GM04503 (cell line): ENCODE results near the gene PEX14.

Source experiments
- DNase-seq: peaks from one replicate; pipeline ENCODE4 v3.0.0-alpha.2; 2012; ENCODE audit warnings: low read depth

The PEX14 gene

GRCh38 chr1:10549904-10550664 lies 75.3 kb downstream of the PEX14 start:
- no peak for DNase-seq

DNA sequence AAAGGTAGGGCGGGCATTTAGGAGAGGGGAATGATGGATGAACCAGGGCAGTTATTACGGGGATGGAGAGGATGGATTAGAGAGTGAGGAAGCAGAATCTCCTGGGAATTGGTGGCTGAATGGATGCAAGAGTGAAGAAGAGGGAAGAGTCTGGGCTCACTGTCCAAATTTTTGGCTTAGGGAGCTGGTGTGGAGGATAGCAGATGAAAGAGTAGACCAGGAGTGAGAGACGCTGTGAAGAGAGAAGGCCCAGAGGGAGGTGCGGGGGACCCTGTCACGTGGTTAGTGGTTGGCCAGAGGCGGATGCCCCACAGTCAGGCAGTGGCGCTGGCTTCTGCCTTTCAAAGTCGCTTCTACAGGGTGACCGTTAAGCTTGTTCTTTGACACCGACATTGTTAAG lies 78.4 kb downstream of the PEX14 start:
- DNase-seq: no peak

DNA sequence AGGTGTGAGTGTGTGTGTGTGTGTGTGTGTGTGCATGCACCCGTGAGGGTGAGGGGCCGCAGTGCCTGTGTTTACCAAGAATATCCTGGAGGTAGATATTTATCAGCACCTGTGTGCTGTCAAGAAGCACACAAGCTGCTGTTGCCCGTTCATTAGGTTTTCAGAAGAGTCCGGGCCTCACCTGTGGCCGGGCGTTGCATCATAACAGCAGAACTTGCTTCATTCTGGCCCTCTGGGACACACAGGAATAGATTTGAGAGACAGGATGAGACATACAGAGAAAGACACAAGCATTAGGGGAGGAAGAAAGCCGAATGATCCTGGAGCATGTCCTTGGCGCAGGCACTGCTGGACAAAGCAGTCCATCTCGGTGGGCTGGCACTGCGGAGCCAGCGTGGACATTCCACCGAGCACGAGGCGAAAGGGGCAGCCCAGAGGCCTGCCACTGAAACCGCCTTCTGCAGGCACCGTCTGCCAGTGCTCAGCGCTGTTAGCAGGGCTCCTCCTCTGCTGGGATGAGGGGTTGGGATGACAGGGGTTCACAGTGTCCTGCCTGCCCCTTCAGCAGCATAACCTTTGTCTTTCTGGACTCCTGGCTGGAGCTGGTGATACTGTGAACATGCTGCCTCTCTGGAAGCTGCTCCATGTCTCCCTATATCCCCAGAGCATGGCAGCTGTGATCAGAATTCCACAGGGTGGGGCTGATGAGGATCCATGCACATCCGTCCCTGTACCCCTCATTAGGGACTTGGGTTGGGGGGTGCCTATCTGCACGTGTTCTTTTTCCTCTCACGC lies 81.1 kb downstream of the PEX14 start:
- DNase-seq: no peak

DNA sequence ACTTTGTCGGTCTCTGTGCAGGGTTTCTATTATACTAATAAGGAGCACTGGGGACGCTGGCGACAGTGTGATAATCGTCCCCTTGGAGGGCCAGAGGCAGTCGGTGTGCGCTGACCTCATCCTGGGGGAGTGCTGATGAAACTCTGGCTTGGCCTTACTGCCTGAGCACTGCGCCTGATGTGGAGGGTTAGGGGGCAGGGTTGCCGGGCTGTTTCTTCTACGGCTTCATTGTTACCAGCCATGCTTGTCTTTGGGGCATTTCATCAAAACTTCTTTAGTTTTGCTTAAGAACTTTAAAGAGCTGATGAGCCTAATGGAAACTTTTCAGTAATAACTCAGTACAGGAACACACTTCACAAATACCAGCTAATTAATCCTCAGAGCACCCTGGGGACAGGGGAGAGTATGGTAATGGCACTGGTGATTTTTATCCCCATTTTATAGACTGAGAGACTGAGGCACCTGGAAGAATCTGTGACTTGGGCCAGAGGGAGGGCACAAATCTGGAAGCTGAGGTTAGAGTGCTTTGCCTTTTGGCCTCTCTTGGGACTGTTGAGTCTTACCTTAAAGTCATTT lies 81.8 kb downstream of the PEX14 start:
- no peak for DNase-seq

DNA sequence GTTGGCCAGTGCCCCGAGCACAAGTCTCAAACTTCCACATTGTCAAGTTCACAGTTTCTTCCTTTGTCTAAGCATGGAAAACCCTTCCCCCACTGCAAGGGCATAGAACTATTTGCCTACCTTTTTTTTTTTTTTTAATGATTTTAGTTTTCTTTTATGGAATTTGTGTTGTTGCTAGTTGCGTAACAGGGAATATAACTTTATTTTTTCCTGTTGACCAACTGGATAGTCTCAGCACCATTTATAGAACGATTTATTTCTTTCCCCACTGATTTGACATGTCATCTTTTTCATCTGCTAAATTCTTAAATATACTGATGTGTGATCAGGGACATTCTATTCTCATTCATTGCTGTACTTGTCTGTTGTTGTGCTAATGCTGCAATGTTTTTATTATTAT lies 83.0 kb downstream of the PEX14 start:
- DNase-seq: no peak

GRCh38 chr1:10559386-10559785 lies 84.6 kb downstream of the PEX14 start:
- DNase-seq: no peak

DNA sequence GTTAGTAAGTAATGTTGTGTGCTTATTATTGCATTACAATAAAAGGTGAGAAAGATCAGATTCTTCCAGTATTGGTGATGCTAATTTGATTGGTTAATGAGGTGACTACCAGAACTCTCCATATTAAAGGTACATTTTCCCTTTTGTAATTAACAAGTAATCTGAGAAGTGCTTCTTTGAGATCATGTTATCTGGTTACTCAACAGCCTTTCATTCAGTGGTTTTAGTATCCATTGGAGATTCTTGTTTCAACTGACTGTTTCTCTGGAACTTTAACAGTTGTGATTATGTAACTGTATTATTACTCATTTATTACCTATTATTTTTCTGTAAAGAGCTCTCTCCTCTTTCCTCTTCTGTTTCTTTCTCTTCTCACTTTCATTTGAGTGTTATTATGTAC lies 86.7 kb downstream of the PEX14 start:
- DNase-seq: peak; percentile 21

- DNase-seq: no peak
Measured at GRCh38 chr1:10561955-10562354, 87.2 kb downstream of the PEX14 start.

GRCh38 chr1:10564063-10564462 lies 89.3 kb downstream of the PEX14 start:
- DNase-seq: no peak

DNA sequence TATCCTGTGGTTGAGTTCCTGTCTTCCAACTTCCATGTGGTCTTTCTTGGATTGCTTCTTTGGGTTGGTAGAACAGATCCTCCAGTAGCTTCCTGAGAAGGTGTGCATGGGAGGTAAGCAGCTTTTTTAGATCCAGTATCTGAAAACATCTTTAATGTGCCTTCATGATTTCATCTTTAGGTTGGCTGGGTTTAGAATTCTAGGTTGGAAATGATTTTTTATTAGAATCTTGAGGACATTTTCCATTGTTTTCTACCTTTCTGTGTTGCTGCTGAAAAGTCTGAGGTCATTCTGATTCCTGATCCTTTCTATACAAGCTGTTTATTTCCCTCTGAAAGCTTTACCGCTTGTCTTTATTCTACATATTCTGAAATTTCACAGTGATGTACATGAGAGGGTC lies 94.8 kb downstream of the PEX14 start:
- DNase-seq: no peak

GRCh38 chr1:10575616-10576015 lies 100.9 kb downstream of the PEX14 start:
- peak; percentile 49 for DNase-seq

GRCh38 chr1:10578070-10578469 lies 103.3 kb downstream of the PEX14 start:
- DNase-seq: no peak

DNA sequence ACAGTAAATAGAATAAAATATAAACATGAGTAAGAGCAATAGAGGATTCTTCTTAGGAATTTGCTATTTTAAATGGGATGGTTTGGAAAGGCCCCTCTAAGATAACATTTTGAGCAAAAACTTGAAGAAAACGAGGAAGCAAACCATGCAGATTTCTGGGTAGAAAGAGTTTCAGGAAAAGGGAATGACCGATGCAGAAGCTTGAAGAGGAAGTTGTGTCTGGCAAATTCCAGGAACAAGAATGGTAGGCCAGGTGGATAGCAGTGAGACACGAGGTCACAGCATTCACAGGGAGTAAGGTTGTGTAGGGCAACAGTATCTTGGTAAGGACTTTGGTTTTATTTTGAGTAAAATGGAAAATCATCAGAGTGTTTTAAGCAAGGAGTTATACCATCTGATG lies 108.9 kb downstream of the PEX14 start:
- DNase-seq: no peak

DNA sequence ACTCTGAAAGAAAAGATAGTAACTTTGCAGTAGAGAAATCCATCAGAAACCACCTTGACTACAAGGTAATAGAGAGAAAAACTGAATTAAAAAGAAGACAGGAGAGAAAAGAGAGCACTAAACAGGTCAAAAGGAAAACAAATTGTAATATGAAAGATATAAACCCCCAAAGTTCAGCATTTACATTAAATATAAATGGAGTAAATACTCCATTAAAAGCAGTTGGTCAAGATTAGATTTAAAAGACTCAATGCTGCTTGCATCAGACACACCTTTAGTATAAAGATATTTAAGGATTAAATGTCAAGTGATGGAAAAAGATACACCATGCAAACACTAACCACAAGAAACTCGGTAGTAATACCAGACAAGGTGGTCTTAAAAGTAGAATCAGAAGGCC lies 110.5 kb downstream of the PEX14 start:
- no peak for DNase-seq

DNA sequence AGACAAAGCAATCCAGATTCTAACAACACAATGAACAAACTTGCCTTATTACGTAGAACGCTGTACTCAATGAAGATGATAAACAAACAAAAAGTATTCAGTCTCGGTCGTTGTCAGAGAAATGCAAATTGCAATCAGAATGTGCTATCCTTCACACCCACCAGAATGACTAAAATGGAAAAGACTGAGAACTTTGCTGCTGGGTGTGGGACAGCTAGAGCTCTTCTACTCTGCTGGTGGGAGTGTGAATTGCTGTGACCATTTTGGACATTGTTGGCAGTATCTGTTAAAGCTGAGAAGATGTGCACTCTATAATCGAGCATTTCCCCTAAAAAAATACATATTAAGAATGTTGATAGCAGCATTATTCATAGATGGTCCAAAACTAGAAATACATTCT lies 111.4 kb downstream of the PEX14 start:
- DNase-seq: no peak

GRCh38 chr1:10588640-10589039 lies 113.9 kb downstream of the PEX14 start:
- DNase-seq: no peak

GRCh38 chr1:10589074-10589473 lies 114.3 kb downstream of the PEX14 start:
- no peak for DNase-seq

GRCh38 chr1:10591010-10591409 lies 116.3 kb downstream of the PEX14 start:
- DNase-seq: no peak

DNA sequence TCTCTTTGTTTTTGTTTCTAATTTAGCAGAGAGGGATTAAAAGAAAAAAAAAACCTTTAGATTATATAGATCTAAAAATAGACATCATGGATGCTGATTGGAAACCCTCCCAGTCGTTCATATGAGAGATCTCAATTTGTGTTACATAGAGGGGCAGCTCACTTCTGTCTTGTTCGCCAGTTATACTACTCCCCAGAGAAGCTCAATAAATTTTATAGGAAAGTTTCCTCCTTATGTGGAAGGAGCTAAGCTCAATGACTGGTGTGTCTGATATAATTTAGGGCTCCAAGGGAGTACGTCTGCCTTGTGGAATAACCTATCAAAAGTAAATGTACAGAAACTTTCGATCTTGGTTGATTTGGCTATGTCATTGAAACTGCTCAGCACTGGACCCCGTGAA lies 117.6 kb downstream of the PEX14 start:
- no peak for DNase-seq

GRCh38 chr1:10593750-10594149 lies 119.0 kb downstream of the PEX14 start:
- no peak for DNase-seq

- DNase-seq: no peak
Measured at GRCh38 chr1:10594595-10595223, 120.0 kb downstream of the PEX14 start.

GRCh38 chr1:10596780-10597179 lies 122.0 kb downstream of the PEX14 start:
- no peak for DNase-seq
